T-helper 2 cell treated with Interferon-gamma antibody and Interleukin-4, amounts not matched to agents 100 ng/mL and 5 ng/mL, for 36 hours (primary cell): ENCODE measurements around the gene MKRN3. TPM values are rescaled to one million over a fixed set of nuclear protein-coding genes. Genes with fewer than 3 reads are reported as not detected.
"Not testable (repeated sequence)": the region's sequence is repeated elsewhere in the genome, so short reads cannot be mapped to it uniquely, and the experiment has no call there.

ENCODE experiments used
- intact Hi-C: fragments of 100-400 bp; cut with micrococcal nuclease; formaldehyde crosslinking; loops from one replicate; pipeline ENCODE4 v1.15.1; 2023
- total RNA-seq: library from RNA; stranded (reverse); gene quantifications from 2 replicates; pipeline ENCODE4 v1.2.3, GENCODE V29; 2022

MKRN3 gene
- total RNA-seq, 1 donor from 2014 or later = 1.7 TPM

- intact Hi-C loops = no loop called here
These were observed 22.8 kb downstream of the MKRN3 start for GRCh38 chr15:23588268-23588667.

DNA sequence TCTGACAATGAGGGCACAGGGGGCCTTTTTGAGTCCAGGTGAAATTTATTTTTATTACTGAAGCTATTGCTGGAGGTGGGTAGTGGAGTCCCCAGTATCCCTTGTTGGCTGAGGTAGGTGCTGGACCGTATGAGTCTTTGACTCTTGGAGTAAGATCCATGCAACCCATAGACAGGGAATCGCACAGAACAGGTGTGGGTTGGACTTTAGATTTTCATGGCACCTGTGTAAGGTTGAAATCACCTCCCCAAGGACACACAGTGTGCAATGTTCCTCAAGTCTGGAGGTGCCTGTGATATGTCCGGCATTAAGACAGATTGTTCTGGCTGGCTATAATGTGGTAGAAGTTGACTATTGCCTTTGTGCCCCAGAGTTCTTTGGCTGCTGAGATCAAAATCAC lies 23.5 kb downstream of the MKRN3 start:
- intact Hi-C loops = no loop called here

DNA sequence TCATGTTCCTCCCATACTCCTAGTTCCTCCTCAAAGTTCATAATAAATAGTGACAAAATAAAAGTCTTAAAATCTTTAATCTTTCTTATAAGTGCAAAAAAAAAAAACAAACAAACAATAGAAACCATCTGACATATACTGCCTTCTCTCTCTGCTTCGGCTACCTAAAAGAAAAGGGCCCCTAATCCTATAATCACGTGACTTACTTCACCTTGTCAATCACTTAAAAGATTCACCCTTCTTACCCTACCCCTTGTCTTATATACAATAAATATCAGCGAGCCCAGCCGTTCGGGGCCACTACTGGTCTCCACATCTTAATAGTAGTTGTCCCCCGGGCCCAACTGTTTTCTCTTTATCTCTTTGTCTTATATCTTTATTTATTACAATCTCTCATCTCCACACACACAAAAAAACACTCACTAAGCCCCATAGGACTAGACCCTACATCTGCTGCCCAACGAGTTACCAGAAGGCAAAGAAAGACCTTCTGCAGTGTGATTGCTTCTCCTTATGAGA lies 28.8 kb downstream of the MKRN3 start:
- intact Hi-C loops = no loop called here

GRCh38 chr15:23595368-23595767 lies 29.9 kb downstream of the MKRN3 start:
- intact Hi-C loops = no loop called here

DNA sequence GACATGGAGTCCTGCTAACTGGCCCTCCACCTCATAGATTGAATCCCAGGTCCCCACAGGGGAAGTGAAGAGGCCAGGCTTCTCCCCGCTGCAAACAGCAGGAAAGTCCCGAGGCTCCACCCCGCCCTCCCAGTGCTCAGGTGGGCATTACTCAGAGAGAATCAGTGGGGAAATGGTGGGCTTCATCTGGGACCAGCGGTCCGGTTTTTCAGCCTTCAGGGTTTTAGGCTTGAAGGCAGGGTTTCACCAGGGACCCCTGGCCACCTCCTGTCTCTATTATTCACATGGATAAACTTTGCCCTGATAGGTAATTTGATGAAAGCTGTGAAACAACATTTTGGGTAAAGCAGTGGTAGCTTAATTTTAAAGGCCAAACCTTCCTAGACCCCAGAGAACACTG lies 31.3 kb downstream of the MKRN3 start:
- intact Hi-C loops = no loop called here

- intact Hi-C loops = not testable (repeated sequence)
These were observed 31.8 kb downstream of the MKRN3 start for GRCh38 chr15:23597278-23597677.

DNA sequence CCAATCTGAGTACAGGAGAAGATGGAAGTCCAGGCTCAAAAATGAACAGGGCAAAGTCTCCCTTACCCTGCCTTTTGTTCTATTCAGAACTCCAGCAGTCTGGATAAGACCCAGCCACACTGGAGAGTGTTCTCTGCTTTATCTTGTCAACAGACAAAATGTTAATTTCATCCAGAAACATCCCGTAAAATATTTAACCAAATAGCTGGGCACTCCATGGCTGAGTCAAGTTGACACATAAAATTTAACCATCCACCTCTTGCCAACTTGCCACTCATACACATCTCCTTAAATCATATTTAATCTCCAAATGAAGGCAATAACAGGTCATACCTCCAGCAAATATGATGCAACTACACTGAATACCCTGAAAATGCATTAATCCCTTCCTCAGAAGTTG lies 33.6 kb downstream of the MKRN3 start:
- intact Hi-C loops = no loop called here

DNA sequence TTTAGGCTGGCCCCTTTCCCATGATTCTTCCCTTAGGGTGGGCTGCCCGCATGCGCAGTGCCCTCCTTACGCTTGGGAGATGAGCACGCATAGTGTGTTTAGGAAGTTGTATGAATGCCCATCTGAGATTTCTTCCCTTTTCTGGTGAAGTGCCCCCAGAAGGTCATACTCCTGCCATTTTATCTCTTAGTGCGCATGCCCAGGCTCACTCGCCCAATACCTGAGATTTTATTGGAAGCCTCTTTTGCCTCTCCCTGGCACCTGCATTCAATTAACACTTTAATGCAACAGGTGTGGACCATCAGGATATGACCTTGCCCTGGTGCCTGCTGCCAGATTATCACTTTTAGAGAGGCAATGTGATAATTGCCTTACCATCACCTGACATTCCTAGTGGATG lies 36.6 kb downstream of the MKRN3 start:
- intact Hi-C loops = no loop called here

DNA sequence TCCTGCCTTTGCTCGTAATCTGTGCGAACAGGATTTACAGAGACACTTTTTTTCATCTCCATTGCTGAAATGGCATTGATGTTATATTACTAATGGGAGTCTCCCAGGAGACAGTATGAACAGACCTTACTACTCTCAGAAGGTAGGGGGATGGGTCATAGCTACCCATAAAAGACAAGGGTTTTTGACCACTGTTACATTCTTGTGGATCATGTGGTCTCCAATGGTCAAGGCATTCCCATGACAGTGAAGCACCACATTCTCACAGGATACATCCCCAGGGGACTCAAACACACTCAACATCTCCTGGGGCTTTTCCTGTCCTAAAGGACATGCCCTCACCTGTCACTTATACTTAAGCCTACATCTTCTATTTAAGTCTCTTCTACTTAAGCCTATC lies 40.8 kb downstream of the MKRN3 start:
- intact Hi-C loops = no loop called here

- intact Hi-C loops = no loop called here
These were observed 51.1 kb downstream of the MKRN3 start for GRCh38 chr15:23616536-23616935.

Other genes starting within 250 kb of the MKRN3 start
- gene GOLGA6L26, start 231.5 kb upstream of the MKRN3 start, total RNA-seq = not detected in 2 replicates
- gene GOLGA8S, start 210.9 kb upstream of the MKRN3 start, total RNA-seq = 0.80 TPM in 2 replicates
- not detected in 2 replicates for gene GOLGA6L2, start 118.4 kb upstream of the MKRN3 start, total RNA-seq
- gene MAGEL2, start 82.2 kb downstream of the MKRN3 start, total RNA-seq = not detected in 2 replicates
- 3.3 and 4.0 TPM in 2 replicates for gene NDN, start 121.6 kb downstream of the MKRN3 start, total RNA-seq